Thyroid gland (tissue), 4 donors: ENCODE data around the gene ADCY3.

Experiments
- CTCF ChIP-seq, 6 experiments: fragments of 200-600 bp in 3 of 6; fragments of 450-650 bp in 3 of 6; sonication (generic) in 3 of 6; IDR thresholded peaks; one replicate each; pipeline ENCODE4 v1.5.1; 2016 to 2019; ENCODE audit warnings: antibody characterized with exemption in 6 of 6, mild to moderate bottlenecking in 2 of 6, inconsistent platforms in 1 of 6, moderate library complexity in 1 of 6
- POLR2A ChIP-seq, 2 donors: fragments of 450-650 bp; IDR thresholded peaks; one replicate each; pipeline ENCODE4 v1.6.1; 2017; ENCODE audit warnings: antibody characterized with exemption in 2 of 2, mild to moderate bottlenecking in 2 of 2, moderate library complexity in 1 of 2

- TF ChIP-seq POLR2A (IDR thresholded peaks at IDR 0.05) (no peak), CTCF (IDR thresholded peaks at IDR 0.05) (no peak)
These were observed 8.0 kb upstream of the ADCY3 start for GRCh38 chr2:24928036-24928435.
